ENCODE results near the gene SPTBN4.
A peak's percentile ranks its signal among the peaks of the same experiment; 100 is the strongest.

Gene SPTBN4

DNA sequence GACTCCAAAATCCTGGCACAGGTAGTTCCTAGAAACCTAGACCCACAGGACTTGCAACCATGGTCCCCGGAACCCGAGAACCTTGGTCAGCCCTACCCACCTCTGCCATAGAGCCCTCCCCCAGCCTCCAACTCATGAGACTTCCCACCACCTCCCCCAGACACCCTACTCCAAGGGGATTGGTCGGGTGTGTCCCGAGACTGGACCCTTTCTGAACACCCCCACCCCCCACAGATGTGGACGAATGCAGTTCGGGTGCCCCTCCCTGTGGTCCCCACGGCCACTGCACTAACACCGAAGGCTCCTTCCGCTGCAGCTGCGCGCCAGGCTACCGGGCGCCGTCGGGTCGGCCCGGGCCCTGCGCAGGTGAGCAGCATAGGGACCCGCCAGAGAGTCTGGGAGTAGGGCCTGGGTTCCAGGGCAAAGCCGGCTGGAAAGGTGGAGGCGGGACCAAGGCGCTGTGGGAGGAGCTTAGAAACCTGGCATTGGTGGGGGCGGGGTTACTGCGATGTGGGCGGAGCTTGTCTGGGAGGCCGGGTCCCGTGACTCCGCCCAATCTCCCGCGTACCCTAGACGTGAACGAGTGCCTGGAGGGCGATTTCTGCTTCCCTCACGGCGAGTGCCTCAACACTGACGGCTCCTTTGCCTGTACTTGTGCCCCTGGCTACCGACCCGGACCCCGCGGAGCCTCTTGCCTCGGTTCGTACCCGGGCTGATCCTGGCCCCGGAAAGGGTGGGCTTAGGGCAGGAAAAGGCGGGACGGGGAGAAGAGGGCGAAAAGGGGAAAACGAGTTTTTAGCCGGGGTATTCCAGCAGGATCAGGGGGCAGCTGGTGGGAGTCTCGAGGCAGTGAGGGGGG lies 146.3 kb downstream of the SPTBN4 start:
- Histone ChIP-seq H2AFZ (ENCODE audit: low read length, unreplicated experiment) (peak overlapping the region; percentile 53), H3K4me3 (ENCODE audit: low read depth, low read length) (peak overlapping the region; percentile 93), H3K79me2 (ENCODE audit: control insufficient read depth, insufficient read depth, low read length, unreplicated experiment) (no peaks in the 10 kb centered on the region), H3K36me3 (ENCODE audit: insufficient read depth, low read length) (no peaks in the 10 kb centered on the region), H3K27me3 (ENCODE audit: insufficient read depth, low read length) (no peaks in the 10 kb centered on the region), H3K27ac (ENCODE audit: low read depth, low read length) (peak overlapping the region; percentile 44; the same call in 1 of the 2 replicates), H3K4me1 (ENCODE audit: control insufficient read depth, insufficient read depth, low read length, unreplicated experiment) (no peaks in the 10 kb centered on the region)

DNA sequence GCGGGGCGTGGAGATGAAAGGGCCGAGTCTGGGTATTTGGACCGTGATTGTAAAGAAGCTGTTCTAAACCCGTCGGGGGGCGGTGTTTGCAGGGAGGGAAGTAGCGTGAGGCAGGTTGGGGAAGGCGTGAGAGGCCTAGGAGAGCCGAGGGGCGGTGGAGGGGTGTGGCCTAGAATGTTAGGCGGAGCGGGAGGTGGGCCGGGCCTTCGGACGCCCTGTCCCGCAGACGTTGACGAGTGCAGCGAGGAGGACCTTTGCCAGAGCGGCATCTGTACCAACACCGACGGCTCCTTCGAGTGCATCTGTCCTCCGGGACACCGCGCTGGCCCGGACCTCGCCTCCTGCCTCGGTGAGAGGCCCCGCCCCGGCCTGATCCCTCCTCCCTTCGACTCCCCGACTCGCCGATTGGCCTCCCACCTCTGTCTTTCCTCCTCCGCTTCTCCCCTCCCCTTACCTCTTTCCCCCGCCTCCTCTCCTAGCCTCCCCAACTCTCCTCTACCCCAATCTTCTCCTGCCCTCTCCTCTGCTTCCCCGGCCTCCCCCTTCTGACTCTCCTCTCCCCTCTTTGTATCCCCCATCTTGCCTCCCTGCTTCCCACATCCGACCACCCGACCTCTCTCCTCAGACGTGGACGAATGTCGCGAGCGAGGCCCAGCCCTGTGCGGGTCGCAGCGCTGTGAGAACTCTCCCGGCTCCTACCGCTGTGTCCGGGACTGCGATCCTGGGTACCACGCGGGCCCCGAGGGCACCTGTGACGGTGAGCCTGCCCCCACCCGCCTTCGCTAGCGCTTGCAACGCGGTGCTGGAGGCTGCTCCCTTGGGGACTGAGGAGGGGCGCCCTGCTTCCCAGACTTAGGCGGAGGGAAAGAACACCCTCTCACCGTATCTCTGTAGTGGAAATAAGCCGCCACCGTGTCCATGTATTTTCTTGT lies 147.2 kb downstream of the SPTBN4 start:
- H2AFZ ChIP-seq (ENCODE audit: low read length, unreplicated experiment): peak overlapping the region; percentile 53
- no peaks in the 10 kb centered on the region for H3K36me3 ChIP-seq (ENCODE audit: insufficient read depth, low read length)
- no peaks in the 10 kb centered on the region for H3K79me2 ChIP-seq (ENCODE audit: control insufficient read depth, insufficient read depth, low read length, unreplicated experiment)
- peak overlapping the region; percentile 76 for H3K27ac ChIP-seq (ENCODE audit: low read depth, low read length)
- peak overlapping the region; percentile 93 for H3K4me3 ChIP-seq (ENCODE audit: low read depth, low read length)
- H3K27me3 ChIP-seq (ENCODE audit: insufficient read depth, low read length): no peaks in the 10 kb centered on the region
- H3K4me1 ChIP-seq (ENCODE audit: control insufficient read depth, insufficient read depth, low read length, unreplicated experiment): no peaks in the 10 kb centered on the region

DNA sequence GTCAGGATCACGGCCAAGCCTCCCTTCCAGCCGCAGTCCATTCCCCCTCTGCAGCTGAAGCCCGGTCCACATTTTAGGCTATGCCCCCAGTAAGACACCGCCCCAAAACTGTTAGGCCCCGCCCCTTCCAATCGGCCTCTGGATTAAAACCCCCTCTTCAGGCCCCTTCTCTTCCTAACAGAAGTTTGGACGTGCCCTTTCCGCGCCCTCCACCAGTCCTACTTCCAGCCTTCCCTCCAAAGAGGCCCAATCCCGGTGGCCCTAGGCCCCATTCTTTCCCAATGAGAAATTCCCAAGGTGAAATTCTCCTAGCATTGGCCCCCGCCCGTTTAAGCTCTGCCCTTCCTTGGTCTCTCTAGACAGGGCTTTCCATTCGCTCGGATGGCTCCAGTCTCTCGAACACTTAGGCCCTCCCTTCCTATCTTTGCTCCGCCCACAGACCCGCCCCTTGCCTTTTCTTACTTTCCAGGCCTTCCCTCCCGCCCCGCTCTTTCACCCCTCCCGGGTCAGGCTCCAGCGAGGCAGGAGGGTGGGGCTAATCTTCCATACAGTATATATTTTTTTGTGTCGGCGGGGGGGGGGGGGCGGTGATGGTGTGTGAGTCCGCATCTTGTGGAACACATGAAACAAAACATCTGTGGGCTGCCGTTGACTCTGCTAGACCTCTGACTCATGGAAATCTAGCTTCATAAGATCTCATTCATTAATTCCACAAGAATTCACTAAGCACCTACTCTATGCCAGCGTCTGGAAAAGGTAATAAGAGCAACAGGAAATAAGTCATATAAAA lies 148.0 kb downstream of the SPTBN4 start:
- peak overlapping the region; percentile 76 for H3K27ac ChIP-seq (ENCODE audit: low read depth, low read length)
- H3K4me1 ChIP-seq (ENCODE audit: control insufficient read depth, insufficient read depth, low read length, unreplicated experiment): no peaks in the 10 kb centered on the region
- H3K27me3 ChIP-seq (ENCODE audit: insufficient read depth, low read length): no peaks in the 10 kb centered on the region
- H3K36me3 ChIP-seq (ENCODE audit: insufficient read depth, low read length): no peaks in the 10 kb centered on the region
- H3K4me3 ChIP-seq (ENCODE audit: low read depth, low read length): peak overlapping the region; percentile 93
- H2AFZ ChIP-seq (ENCODE audit: low read length, unreplicated experiment): peak overlapping the region; percentile 35
- H3K79me2 ChIP-seq (ENCODE audit: control insufficient read depth, insufficient read depth, low read length, unreplicated experiment): no peaks in the 10 kb centered on the region

DNA sequence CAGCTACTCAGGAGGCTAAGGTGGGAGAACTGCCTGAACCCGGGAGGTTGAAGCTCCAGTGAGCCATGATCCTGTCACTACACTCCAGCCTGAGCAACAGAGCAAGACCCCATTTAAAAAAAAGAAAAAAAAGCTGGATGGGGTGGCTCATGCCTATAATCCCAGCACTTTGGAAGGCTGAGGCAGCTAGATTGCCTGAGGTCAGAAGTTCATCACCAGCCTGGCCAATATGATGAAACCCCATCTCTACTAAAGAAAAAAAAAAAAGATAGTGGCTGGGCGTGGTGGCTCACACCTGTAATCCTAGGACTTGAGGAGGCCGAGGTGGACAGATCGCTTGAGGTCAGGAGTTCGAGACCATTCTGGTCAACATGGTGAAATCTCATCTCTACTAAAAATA lies 149.4 kb downstream of the SPTBN4 start:
- Histone ChIP-seq H3K36me3 (ENCODE audit: insufficient read depth, low read length) (no peaks in the 10 kb centered on the region), H3K79me2 (ENCODE audit: control insufficient read depth, insufficient read depth, low read length, unreplicated experiment) (no peaks in the 10 kb centered on the region), H3K27me3 (ENCODE audit: insufficient read depth, low read length) (no peaks in the 10 kb centered on the region)

DNA sequence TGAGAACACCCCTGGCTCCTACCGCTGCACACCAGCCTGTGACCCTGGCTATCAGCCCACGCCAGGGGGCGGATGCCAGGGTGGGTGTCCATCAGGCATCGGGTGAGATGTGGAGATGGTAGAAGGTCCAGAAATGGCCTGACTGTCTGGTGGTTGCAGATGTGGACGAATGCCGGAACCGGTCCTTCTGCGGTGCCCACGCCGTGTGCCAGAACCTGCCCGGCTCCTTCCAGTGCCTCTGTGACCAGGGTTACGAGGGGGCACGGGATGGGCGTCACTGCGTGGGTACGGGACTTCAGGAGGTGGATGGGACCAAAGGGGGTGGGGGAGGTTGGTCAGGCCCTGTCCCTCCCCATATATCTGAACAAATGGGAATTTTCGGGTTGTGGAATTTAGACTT lies 150.1 kb downstream of the SPTBN4 start:
- no peak overlapping the region for H3K27ac ChIP-seq (ENCODE audit: low read depth, low read length)
- H3K79me2 ChIP-seq (ENCODE audit: control insufficient read depth, insufficient read depth, low read length, unreplicated experiment): no peaks in the 10 kb centered on the region
- H3K36me3 ChIP-seq (ENCODE audit: insufficient read depth, low read length): no peaks in the 10 kb centered on the region
- no peak overlapping the region for H2AFZ ChIP-seq (ENCODE audit: low read length, unreplicated experiment)
- H3K4me3 ChIP-seq (ENCODE audit: low read depth, low read length): no peak overlapping the region
- no peaks in the 10 kb centered on the region for H3K27me3 ChIP-seq (ENCODE audit: insufficient read depth, low read length)
- H3K4me1 ChIP-seq (ENCODE audit: control insufficient read depth, insufficient read depth, low read length, unreplicated experiment): no peaks in the 10 kb centered on the region

More for the DNA sequence above, 149.4 kb downstream of the SPTBN4 start:
- Histone ChIP-seq H3K4me3 (ENCODE audit: low read depth, low read length) (no peak overlapping the region), H3K27ac (ENCODE audit: low read depth, low read length) (no peak overlapping the region), H2AFZ (ENCODE audit: low read length, unreplicated experiment) (no peak overlapping the region), H3K4me1 (ENCODE audit: control insufficient read depth, insufficient read depth, low read length, unreplicated experiment) (no peaks in the 10 kb centered on the region)

DNA sequence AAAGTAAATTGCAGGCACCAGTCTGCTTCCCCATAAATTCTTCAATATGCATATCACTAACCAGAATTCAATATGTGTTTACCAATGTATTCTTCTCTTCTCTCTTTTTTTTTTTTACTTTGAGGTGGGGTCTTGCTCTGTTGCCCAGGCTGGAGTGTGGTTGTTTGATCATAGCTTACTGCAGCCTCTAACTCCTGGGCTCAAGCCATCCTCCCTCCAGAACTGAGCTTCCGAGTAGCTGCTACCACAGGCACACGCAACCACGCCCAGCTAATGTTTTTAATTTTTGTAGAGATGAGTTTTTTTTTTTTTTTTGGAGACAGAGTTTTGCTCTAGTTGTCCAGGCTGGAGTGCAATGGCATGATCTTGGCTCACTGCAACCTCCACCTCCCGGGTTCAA lies 151.2 kb downstream of the SPTBN4 start:
- Histone ChIP-seq H3K4me3 (ENCODE audit: low read depth, low read length) (no peak overlapping the region), H3K4me1 (ENCODE audit: control insufficient read depth, insufficient read depth, low read length, unreplicated experiment) (no peaks in the 10 kb centered on the region), H3K27me3 (ENCODE audit: insufficient read depth, low read length) (no peaks in the 10 kb centered on the region), H2AFZ (ENCODE audit: low read length, unreplicated experiment) (no peak overlapping the region), H3K27ac (ENCODE audit: low read depth, low read length) (no peak overlapping the region), H3K36me3 (ENCODE audit: insufficient read depth, low read length) (no peaks in the 10 kb centered on the region), H3K79me2 (ENCODE audit: control insufficient read depth, insufficient read depth, low read length, unreplicated experiment) (no peaks in the 10 kb centered on the region)

DNA sequence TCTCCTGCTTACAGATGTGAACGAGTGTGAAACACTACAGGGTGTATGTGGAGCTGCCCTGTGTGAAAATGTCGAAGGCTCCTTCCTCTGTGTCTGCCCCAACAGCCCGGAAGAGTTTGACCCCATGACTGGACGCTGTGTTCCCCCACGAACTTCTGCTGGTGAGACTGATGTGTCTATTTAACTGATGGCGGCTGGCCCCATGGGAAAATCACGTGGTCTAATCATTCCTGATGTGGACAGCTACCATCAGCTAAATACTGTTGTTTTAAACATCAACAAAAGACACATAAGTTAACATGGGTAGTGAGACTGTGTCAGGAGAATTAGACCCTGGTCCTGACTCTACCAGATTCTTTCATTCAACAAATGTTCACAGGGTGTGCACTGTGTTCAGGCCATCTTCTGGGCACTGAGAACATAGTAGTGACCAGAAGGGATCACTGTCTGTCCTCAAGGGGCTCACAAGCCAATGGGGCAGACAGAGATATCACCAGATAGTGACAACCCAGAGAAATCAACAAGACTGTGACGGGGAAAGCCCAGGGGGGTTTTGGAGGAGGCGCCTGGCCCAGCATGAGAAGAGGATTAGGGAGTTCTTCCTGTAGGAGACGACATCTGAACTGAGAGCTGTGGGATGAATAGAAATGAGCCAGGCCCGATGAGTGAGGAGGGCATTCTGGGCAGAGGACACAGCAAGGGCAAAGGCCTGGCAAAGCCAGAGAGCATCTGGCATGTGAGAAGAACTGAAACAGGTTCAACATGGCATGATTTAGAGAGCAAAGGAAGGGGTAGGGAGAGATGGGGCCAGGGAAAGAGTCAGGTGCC lies 152.7 kb downstream of the SPTBN4 start:
- no peaks in the 10 kb centered on the region for H3K4me1 ChIP-seq (ENCODE audit: control insufficient read depth, insufficient read depth, low read length, unreplicated experiment)
- no peaks in the 10 kb centered on the region for H3K36me3 ChIP-seq (ENCODE audit: insufficient read depth, low read length)
- H3K4me3 ChIP-seq (ENCODE audit: low read depth, low read length): no peak overlapping the region
- H3K27ac ChIP-seq (ENCODE audit: low read depth, low read length): no peak overlapping the region
- no peak overlapping the region for H2AFZ ChIP-seq (ENCODE audit: low read length, unreplicated experiment)
- H3K79me2 ChIP-seq (ENCODE audit: control insufficient read depth, insufficient read depth, low read length, unreplicated experiment): no peaks in the 10 kb centered on the region
- no peaks in the 10 kb centered on the region for H3K27me3 ChIP-seq (ENCODE audit: insufficient read depth, low read length)

DNA sequence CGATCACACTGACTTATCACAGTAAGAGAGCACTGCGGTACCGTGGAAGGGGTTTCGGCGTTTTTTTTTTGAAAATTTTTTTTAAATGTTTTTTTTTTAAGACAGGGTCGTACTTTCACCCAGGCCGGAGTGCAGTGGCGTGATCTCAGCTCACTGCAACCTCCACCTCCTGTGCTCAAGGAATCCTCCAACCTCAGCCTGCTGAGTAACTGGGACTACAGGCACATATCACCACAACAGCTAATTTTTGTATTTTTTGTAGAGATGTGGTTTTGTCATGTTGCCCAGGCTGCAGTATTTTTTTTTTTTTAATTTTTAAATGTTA lies 153.3 kb downstream of the SPTBN4 start:
- Histone ChIP-seq H3K4me3 (ENCODE audit: low read depth, low read length) (no peak overlapping the region), H3K27ac (ENCODE audit: low read depth, low read length) (no peak overlapping the region), H3K4me1 (ENCODE audit: control insufficient read depth, insufficient read depth, low read length, unreplicated experiment) (no peaks in the 10 kb centered on the region), H2AFZ (ENCODE audit: low read length, unreplicated experiment) (no peak overlapping the region), H3K79me2 (ENCODE audit: control insufficient read depth, insufficient read depth, low read length, unreplicated experiment) (no peaks in the 10 kb centered on the region), H3K27me3 (ENCODE audit: insufficient read depth, low read length) (no peaks in the 10 kb centered on the region), H3K36me3 (ENCODE audit: insufficient read depth, low read length) (no peaks in the 10 kb centered on the region)

DNA sequence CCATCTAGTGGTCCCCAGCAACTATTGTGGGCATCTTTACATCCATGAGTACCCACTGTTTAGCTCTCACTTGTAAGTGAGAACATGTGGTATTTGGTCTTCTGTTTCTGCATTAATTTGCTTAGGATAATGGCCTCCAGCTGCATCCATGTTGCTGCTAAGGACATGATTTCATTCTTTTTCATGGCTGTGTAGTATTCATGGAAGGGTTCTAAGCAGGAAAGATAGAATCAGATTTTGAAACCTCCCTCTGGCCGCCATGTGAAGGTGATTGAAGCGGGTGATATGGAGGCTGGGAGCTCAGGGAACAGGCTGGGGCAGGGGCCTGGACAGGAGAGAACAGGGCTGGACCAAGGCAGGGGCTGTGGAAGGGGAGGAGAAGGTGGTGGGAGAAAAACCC lies 154.5 kb downstream of the SPTBN4 start:
- no peaks in the 10 kb centered on the region for H3K79me2 ChIP-seq (ENCODE audit: control insufficient read depth, insufficient read depth, low read length, unreplicated experiment)
- H3K27me3 ChIP-seq (ENCODE audit: insufficient read depth, low read length): no peaks in the 10 kb centered on the region
- no peaks in the 10 kb centered on the region for H3K4me1 ChIP-seq (ENCODE audit: control insufficient read depth, insufficient read depth, low read length, unreplicated experiment)
- no peaks in the 10 kb centered on the region for H3K36me3 ChIP-seq (ENCODE audit: insufficient read depth, low read length)
- H2AFZ ChIP-seq (ENCODE audit: low read length, unreplicated experiment): no peak overlapping the region
- no peak overlapping the region for H3K27ac ChIP-seq (ENCODE audit: low read depth, low read length)
- no peak overlapping the region for H3K4me3 ChIP-seq (ENCODE audit: low read depth, low read length)

Data from ACC112 (cell line).